GM18867 (cell line): ENCODE results near the gene SFTPD.
"Not testable (repeated sequence)": the region's sequence is repeated elsewhere in the genome, so short reads cannot be mapped to it uniquely, and the experiment has no call there.

ENCODE experiments used
- ATAC-seq: cut with Tn5 transposase; IDR thresholded peaks from one replicate; pipeline ENCODE4 v1.9.1; 2021; ENCODE audit warnings: mild to moderate bottlenecking, moderate library complexity; ENCODE audit not compliant: unreplicated experiment

Gene SFTPD

DNA sequence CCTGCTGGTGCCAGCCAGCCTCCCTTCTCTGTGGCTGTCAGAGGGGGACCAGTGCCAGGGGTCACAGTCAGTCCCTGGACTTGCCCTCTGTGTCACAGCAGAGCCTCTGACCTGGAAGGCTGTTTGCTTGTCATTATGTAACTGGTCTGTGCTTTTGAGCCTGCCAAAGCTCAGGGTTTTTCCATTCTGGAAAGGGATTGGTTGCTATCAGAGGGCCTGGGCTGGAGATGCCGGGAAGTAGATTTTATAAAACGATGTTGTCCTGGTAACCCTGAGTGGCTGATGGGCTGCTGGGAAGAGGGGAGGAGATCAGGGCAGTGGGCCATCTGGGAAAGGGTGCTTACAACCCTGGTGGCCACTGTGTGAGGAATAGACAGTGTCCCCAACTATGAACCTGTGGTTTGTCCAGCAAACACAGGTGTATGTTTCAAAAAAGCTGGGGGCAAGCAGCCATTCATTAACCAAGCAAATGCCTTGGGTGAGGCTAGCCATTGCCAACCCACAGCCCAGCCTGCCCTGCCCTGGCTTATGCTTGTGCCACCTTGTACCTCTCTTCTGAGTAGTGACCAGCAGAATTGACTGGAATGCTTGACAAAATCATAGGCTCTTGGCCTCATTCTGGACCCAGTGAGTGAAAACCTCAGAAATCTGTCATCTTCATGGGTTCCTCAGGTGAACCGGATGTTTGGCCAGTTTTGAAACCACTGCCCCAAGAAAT, 21.6 kb downstream of the SFTPD start:
- ATAC-seq = no peak

- ATAC-seq = no peak
Observed at GRCh38 chr10:79926037-79926436, 22.9 kb downstream of the SFTPD start.

DNA sequence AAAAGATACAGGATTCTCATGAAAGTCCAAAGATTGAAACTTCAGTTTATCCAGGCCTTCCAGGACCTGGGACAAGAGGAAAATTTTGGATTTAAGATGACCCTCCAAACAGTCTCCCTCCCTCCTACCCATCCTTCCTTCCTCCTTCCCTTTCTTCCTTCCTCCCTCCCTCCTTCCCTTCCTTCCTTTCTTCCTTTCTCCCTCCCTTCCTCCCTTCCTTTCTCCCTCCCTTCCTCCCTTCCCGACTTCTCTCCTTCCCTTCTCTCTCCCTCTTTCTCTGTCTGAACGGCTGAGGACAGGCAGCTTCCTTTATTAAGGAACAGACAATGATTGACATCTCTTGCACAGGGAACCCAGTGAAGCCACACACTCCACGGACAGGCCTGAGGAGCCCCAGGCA, 23.3 kb downstream of the SFTPD start:
- ATAC-seq = no peak

- no peak for ATAC-seq
Observed at GRCh38 chr10:79923669-79924068, 25.2 kb downstream of the SFTPD start.

GRCh38 chr10:79923145-79923544, 25.8 kb downstream of the SFTPD start:
- ATAC-seq = no peak

DNA sequence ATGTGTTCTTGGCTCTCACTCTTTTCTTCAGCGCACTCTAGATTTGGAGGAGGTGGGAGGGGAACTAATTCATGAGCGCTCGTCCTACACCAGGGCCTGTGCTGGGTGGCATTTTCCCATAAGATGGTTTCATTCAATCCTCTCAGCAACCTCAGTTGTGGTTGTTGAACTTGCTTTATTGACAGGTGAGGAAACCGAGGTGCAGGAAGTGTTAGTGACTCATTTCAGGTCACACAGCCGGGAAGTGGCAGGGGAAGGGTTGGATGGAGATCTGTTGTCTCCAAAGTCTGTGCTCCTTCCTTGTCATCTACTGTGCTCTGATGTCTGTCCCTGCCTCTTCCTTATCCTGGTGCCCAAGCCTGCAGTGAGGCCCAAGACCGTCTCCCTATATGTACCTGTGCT, 26.9 kb downstream of the SFTPD start:
- not testable (repeated sequence) for ATAC-seq

GRCh38 chr10:79915838-79916237, 33.1 kb downstream of the SFTPD start:
- ATAC-seq = not testable (repeated sequence)

GRCh38 chr10:79914512-79914911, 34.4 kb downstream of the SFTPD start:
- ATAC-seq = not testable (repeated sequence)

- no peak for ATAC-seq
Observed at GRCh38 chr10:79910836-79911235, 38.1 kb downstream of the SFTPD start.

- peak; percentile 59 for ATAC-seq
Observed at GRCh38 chr10:79910344-79910743, 38.6 kb downstream of the SFTPD start.

DNA sequence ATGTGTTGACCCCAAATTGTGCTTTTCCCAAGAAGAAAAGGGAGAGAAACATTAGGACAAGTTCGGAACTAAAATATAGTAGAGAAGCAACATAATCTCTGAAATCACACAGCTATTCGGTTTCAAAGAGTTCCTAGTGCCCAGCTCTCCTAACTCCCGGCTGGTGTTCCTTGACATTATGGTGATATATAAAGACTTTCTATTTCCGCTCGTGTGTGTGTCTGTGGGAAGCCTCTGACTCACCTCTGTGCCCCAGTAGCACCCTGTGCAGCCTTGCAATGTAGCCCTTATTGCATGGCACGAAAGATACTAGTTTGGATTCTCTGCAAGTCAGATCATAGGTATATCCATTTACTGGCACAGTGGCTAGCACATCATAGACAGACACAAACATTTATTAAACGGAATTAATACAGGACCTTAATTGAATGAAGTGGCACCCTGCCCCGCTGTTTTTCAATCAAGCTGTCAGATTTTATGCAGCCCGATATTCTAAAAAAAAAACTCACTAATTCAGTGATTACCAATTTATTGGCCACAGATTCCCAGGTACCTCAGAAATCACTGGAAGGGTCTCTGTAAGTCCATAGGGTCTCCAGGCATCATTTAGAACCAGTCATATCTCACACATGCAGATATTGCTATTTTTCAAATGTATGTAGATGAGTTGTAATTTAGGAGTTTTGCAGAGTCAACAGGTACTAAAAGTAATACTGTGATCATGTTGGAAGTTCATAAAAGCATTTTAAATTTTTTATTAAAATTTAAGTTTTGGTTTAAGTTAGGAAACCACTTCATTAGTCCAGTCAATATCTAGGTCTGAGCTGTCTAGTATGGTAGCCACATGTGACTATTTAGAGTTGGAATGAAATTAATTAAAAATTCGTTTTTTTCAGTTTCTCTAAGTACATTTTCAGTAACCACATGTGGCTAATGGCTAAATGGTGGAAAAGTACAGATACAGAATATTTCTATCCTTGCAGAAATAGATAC, 43.3 kb downstream of the SFTPD start:
- no peak for ATAC-seq

GRCh38 chr10:79904671-79905321, 44.1 kb downstream of the SFTPD start:
- ATAC-seq = peak; percentile 53

GRCh38 chr10:79901571-79901970, 47.3 kb downstream of the SFTPD start:
- ATAC-seq = not testable (repeated sequence)

- ATAC-seq = no peak
Observed at GRCh38 chr10:79898597-79899325, 50.1 kb downstream of the SFTPD start.

GRCh38 chr10:79892896-79893295, 56.0 kb downstream of the SFTPD start:
- not testable (repeated sequence) for ATAC-seq

DNA sequence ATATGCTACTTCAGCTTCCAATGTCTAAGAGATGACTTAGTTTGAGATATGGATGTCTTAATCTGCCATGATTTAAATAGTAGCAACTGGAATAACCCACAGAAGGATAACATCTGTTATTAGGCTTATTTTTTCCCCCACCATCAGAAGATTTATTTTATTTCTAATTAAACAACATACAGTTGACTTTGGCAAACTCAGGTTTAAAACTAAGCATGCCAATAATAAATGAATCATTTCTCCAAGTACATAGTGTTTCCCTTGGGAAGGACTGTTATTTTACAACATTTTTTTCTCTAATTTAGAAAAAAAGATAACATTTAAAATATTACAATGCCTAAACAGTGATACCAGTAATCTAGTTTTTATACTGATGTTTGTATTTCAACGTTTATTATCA, 58.4 kb downstream of the SFTPD start:
- ATAC-seq = no peak

DNA sequence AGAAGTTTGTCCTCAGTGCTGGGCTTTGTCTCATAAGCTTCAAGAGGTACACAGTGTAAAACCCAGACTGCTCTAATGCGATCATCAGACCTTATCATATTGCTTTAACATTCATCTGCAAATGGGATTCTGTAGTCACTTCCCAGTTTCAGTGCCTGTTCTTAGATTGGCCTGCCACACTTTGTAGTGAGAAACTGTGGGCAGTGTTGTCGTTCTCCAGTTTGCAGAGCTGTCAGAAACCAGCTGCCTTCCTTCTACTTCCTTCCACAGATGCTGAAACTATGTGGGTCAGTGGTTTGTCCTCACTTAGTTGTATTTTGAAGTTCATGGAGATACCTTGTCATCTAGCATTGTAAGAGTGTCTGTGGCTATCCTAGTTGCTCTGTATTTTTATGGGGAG, 59.9 kb downstream of the SFTPD start:
- ATAC-seq = not testable (repeated sequence)
